Activated T-helper 17 cell treated with anti-CD3 and anti-CD28 coated beads, Interleukin-2, amount 50 U/mL, for 72 hours (primary cell): ENCODE measurements around the gene XAB2. TPM values are rescaled to one million over a fixed set of nuclear protein-coding genes. Genes with fewer than 3 reads are reported as not detected.
A peak's percentile ranks its signal among the peaks of the same experiment; 100 is the strongest.
"Not testable (repeated sequence)": the region's sequence is repeated elsewhere in the genome, so short reads cannot be mapped to it uniquely, and the experiment has no call there.

Experiments used
- ATAC-seq: fragments of 150-1000 bp; cut with Tn5 transposase; replicated peaks from 2 replicates; pipeline ENCODE4 v1.10.0; 2021; ENCODE audit warnings: mild to moderate bottlenecking, moderate library complexity
- H3K27ac Mint-ChIP-seq: one replicate; pipeline ENCODE4 v1.8.0; 2022; ENCODE audit warnings: mixed read lengths
- H3K27me3 Mint-ChIP-seq: one replicate; pipeline ENCODE4 v1.8.0; 2022; ENCODE audit warnings: mixed read lengths
- H3K36me3 Mint-ChIP-seq: one replicate; pipeline ENCODE4 v1.8.0; 2022; ENCODE audit warnings: low read depth, mild to moderate bottlenecking, mixed read lengths
- H3K4me1 Mint-ChIP-seq: one replicate; pipeline ENCODE4 v1.8.0; 2022; ENCODE audit warnings: mixed read lengths
- H3K4me3 Mint-ChIP-seq: one replicate; pipeline ENCODE4 v1.8.0; 2022; ENCODE audit warnings: mild to moderate bottlenecking, mixed read lengths
- H3K9me3 Mint-ChIP-seq: one replicate; pipeline ENCODE4 v1.8.0; 2022; ENCODE audit warnings: mixed read lengths
- total RNA-seq, 2 donors: library from RNA; stranded (reverse); gene quantifications; one replicate each; pipeline ENCODE4 v1.2.3, GENCODE V29; 2022

The XAB2 gene
- total RNA-seq, 2 donors from 2014 or later: 39.0 to 53.8 TPM

- Mint-ChIP-seq H3K36me3 (peaks cover 12% of the 10 kb centered on the region), H3K4me1 (peaks cover 9% of the 10 kb centered on the region), H3K27ac (no peak overlapping the region), H3K9me3 (no peaks in the 10 kb centered on the region), H3K27me3 (peaks cover 32% of the 10 kb centered on the region), H3K4me3 (no peak overlapping the region)
- no peak for ATAC-seq
Measured at GRCh38 chr19:7602240-7602934, 27.0 kb downstream of the XAB2 start.

- Mint-ChIP-seq H3K27ac (no peak overlapping the region), H3K9me3 (no peaks in the 10 kb centered on the region), H3K36me3 (peaks cover 12% of the 10 kb centered on the region), H3K4me3 (peak overlapping the region; percentile 26), H3K27me3 (peaks cover 36% of the 10 kb centered on the region), H3K4me1 (peaks cover 9% of the 10 kb centered on the region)
- peak; percentile 49 for ATAC-seq
Measured at GRCh38 chr19:7600721-7601120, 28.6 kb downstream of the XAB2 start.

- Mint-ChIP-seq H3K27ac (no peak overlapping the region), H3K27me3 (peaks cover 37% of the 10 kb centered on the region), H3K36me3 (peaks cover 12% of the 10 kb centered on the region), H3K9me3 (no peaks in the 10 kb centered on the region), H3K4me1 (peaks cover 10% of the 10 kb centered on the region), H3K4me3 (no peak overlapping the region)
- no peak for ATAC-seq
Measured at GRCh38 chr19:7598180-7598579, 31.2 kb downstream of the XAB2 start.

- H3K27me3 Mint-ChIP-seq: peaks cover 38% of the 10 kb centered on the region
- H3K27ac Mint-ChIP-seq: no peak overlapping the region
- H3K4me3 Mint-ChIP-seq: no peak overlapping the region
- peaks cover 10% of the 10 kb centered on the region for H3K4me1 Mint-ChIP-seq
- H3K9me3 Mint-ChIP-seq: no peaks in the 10 kb centered on the region
- H3K36me3 Mint-ChIP-seq: peaks cover 12% of the 10 kb centered on the region
- no peak for ATAC-seq
Measured at GRCh38 chr19:7597689-7598088, 31.7 kb downstream of the XAB2 start.

- Mint-ChIP-seq H3K9me3 (no peaks in the 10 kb centered on the region), H3K4me1 (peaks cover 10% of the 10 kb centered on the region), H3K27ac (no peak overlapping the region), H3K36me3 (peaks cover 12% of the 10 kb centered on the region), H3K4me3 (peak overlapping the region; percentile 30), H3K27me3 (peaks cover 30% of the 10 kb centered on the region)
- ATAC-seq: no peak
Measured at GRCh38 chr19:7596211-7596937, 33.0 kb downstream of the XAB2 start.

GRCh38 chr19:7595466-7596133, 33.7 kb downstream of the XAB2 start, which contains the start of gene CAMSAP3:
Gene CAMSAP3, plus strand, starts transcription at chr19:7595863. Its CDS starts 140 bp downstream, at chr19:7596003.
- Mint-ChIP-seq H3K36me3 (peaks cover 7% of the 10 kb centered on the region), H3K9me3 (no peaks in the 10 kb centered on the region), H3K27ac (no peak within 1 kb of the TSS), H3K4me1 (peaks cover 5% of the 10 kb centered on the region), H3K4me3 (peak within 1 kb of the TSS; percentile 30), H3K27me3 (peaks cover 27% of the 10 kb centered on the region)
- ATAC-seq: peak; percentile 80

GRCh38 chr19:7590256-7590655, 39.1 kb downstream of the XAB2 start:
- peaks cover 12% of the 10 kb centered on the region for H3K27me3 Mint-ChIP-seq
- no peaks in the 10 kb centered on the region for H3K9me3 Mint-ChIP-seq
- H3K4me3 Mint-ChIP-seq: no peak overlapping the region
- no peak for ATAC-seq
- H3K36me3 Mint-ChIP-seq: no peaks in the 10 kb centered on the region
- no peak overlapping the region for H3K27ac Mint-ChIP-seq
- H3K4me1 Mint-ChIP-seq: peaks cover 3% of the 10 kb centered on the region

GRCh38 chr19:7589822-7590221, 39.5 kb downstream of the XAB2 start:
- Mint-ChIP-seq H3K4me1 (no peaks in the 10 kb centered on the region), H3K36me3 (no peaks in the 10 kb centered on the region), H3K9me3 (no peaks in the 10 kb centered on the region), H3K27ac (no peak overlapping the region), H3K4me3 (no peak overlapping the region), H3K27me3 (peaks cover 9% of the 10 kb centered on the region)
- ATAC-seq: no peak

GRCh38 chr19:7582446-7582845, 46.9 kb downstream of the XAB2 start:
- no peaks in the 10 kb centered on the region for H3K9me3 Mint-ChIP-seq

GRCh38 chr19:7579182-7579581, 50.2 kb downstream of the XAB2 start:
- Mint-ChIP-seq H3K4me3 (no peak overlapping the region), H3K27me3 (peaks cover 11% of the 10 kb centered on the region), H3K4me1 (no peaks in the 10 kb centered on the region), H3K9me3 (no peaks in the 10 kb centered on the region), H3K27ac (no peak overlapping the region), H3K36me3 (no peaks in the 10 kb centered on the region)
- no peak for ATAC-seq

More at GRCh38 chr19:7582446-7582845, 46.9 kb downstream of the XAB2 start:
- no peaks in the 10 kb centered on the region for H3K36me3 Mint-ChIP-seq
- no peak overlapping the region for H3K4me3 Mint-ChIP-seq
- no peaks in the 10 kb centered on the region for H3K4me1 Mint-ChIP-seq
- H3K27me3 Mint-ChIP-seq: peaks cover 7% of the 10 kb centered on the region
- H3K27ac Mint-ChIP-seq: no peak overlapping the region
- ATAC-seq: no peak

GRCh38 chr19:7578127-7578526, 51.2 kb downstream of the XAB2 start:
- ATAC-seq: no peak
- no peak overlapping the region for H3K4me3 Mint-ChIP-seq
- H3K27me3 Mint-ChIP-seq: peaks cover 11% of the 10 kb centered on the region
- H3K27ac Mint-ChIP-seq: no peak overlapping the region
- no peaks in the 10 kb centered on the region for H3K36me3 Mint-ChIP-seq
- no peaks in the 10 kb centered on the region for H3K4me1 Mint-ChIP-seq
- no peaks in the 10 kb centered on the region for H3K9me3 Mint-ChIP-seq

- H3K4me3 Mint-ChIP-seq, H3K27me3 Mint-ChIP-seq, H3K36me3 Mint-ChIP-seq: not testable (repeated sequence)
Measured at GRCh38 chr19:7577422-7577821, 51.9 kb downstream of the XAB2 start.

GRCh38 chr19:7575434-7576040, 53.8 kb downstream of the XAB2 start:
- no peaks in the 10 kb centered on the region for H3K4me1 Mint-ChIP-seq

More at GRCh38 chr19:7577422-7577821, 51.9 kb downstream of the XAB2 start:
- not testable (repeated sequence) for H3K27ac Mint-ChIP-seq, H3K9me3 Mint-ChIP-seq, ATAC-seq, H3K4me1 Mint-ChIP-seq

GRCh38 chr19:7570761-7571160, 58.6 kb downstream of the XAB2 start:
- no peaks in the 10 kb centered on the region for H3K36me3 Mint-ChIP-seq
- peaks cover 3% of the 10 kb centered on the region for H3K27me3 Mint-ChIP-seq
- no peak overlapping the region for H3K27ac Mint-ChIP-seq
- H3K4me3 Mint-ChIP-seq: no peak overlapping the region
- H3K9me3 Mint-ChIP-seq: no peaks in the 10 kb centered on the region
- no peak for ATAC-seq
- H3K4me1 Mint-ChIP-seq: no peaks in the 10 kb centered on the region

More at GRCh38 chr19:7575434-7576040, 53.8 kb downstream of the XAB2 start:
- Mint-ChIP-seq H3K9me3 (no peaks in the 10 kb centered on the region), H3K36me3 (no peaks in the 10 kb centered on the region), H3K27ac (no peak overlapping the region), H3K27me3 (peaks cover 7% of the 10 kb centered on the region), H3K4me3 (no peak overlapping the region)
- ATAC-seq: peak; percentile 67
